Measurements from ENCODE around the gene CHMP1A.

The CHMP1A gene

DNA sequence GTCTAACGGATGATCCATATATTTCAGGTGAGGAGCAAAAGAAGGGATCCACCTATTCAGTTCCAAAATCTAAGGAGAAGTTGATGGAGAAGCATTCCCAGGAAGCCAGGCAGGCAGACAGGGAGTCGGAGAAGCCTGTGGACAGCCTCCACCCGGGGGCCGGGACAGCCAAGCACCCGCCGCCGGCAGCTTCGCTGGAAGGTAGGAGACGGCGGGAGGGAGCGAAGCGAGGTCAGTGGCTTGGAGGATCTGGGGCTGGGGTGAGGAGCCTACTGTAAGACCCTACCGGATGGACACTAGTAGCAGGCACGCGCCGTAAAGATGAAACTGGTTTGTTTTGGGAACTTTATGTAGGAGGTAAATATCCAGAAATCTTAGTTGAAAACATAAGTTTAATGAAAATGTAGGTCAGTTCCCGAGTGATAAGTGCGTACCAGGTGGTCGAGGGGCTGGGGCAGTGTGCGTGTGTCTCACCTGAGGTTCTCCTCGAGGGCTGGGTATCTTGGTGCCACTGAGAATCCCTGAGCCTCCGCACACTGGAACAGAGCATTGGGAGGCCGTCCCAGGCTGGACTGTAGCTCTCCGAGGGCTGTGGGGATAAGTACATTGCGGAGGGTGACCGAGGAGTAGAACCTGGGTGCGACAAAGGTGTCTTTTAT lies 842 bp upstream of the CHMP1A start:
- no peaks in the 10 kb centered on the region for H3K27me3 ChIP-seq (ENCODE audit: control insufficient read depth, insufficient read depth, low read length, poor library complexity, severe bottlenecking)
- H3K27ac ChIP-seq (ENCODE audit: insufficient read depth, low read depth, low read length, poor library complexity, severe bottlenecking), result no peak overlapping the region
- H3K36me3 ChIP-seq (ENCODE audit: control insufficient read depth, insufficient read depth, low read length), result peaks cover 29% of the 10 kb centered on the region
- H3K4me1 ChIP-seq (ENCODE audit: control insufficient read depth, insufficient read depth, low read length), result peaks cover 5% of the 10 kb centered on the region
- H3K9me3 ChIP-seq (ENCODE audit: control insufficient read depth, low read length), result no peaks in the 10 kb centered on the region
- 24 to 26% methylated on average over 27 of the region's 27 CpGs for WGBS, 2 experiments
- H3K4me3 ChIP-seq (ENCODE audit: insufficient read depth, low read depth, low read length), result peak overlapping the region; percentile 95

DNA sequence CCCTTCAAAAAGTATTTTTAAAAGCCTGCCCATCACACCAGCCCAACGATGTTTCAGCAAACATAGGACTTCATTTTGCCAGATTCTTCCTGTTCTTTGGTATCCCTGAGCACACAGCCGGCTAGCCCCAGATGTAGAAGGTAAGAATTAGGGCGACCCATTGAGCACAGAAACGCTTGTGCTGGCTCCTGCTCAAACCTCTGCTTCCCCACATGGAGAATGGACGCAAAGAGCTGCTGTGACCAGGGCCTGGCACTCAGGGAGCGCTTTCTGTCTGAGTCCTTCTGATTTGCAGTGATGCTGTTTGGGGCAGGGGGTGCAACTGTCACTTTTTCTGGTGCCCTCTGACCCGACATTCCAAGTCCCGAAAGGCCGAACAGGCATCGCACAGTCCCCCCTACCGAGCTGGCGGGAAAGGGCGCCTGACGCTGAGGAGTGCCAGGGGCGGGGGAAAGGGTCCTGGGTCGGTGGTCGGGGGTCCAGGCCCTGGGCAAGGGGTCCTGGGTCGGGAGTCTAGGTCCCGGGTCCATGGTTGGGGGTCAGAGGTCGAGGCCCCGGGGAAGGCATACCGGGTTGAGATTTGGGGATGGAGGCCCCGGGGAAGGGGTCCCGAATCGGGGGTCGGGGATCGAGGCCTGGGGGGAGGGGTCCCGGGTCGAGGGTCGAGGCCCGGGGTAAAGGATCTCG lies 930 bp downstream of the CHMP1A start:
- Histone ChIP-seq H3K9me3 (ENCODE audit: control insufficient read depth, low read length) (no peaks in the 10 kb centered on the region), H3K27ac (ENCODE audit: insufficient read depth, low read depth, low read length, poor library complexity, severe bottlenecking) (no peak overlapping the region), H3K36me3 (ENCODE audit: control insufficient read depth, insufficient read depth, low read length) (peaks cover 20% of the 10 kb centered on the region), H3K4me3 (ENCODE audit: insufficient read depth, low read depth, low read length) (peak overlapping the region; percentile 95), H3K27me3 (ENCODE audit: control insufficient read depth, insufficient read depth, low read length, poor library complexity, severe bottlenecking) (no peaks in the 10 kb centered on the region), H3K4me1 (ENCODE audit: control insufficient read depth, insufficient read depth, low read length) (peaks cover 5% of the 10 kb centered on the region)
- 37% methylated on average over 32 of the region's 32 CpGs for WGBS, 2 experiments

DNA sequence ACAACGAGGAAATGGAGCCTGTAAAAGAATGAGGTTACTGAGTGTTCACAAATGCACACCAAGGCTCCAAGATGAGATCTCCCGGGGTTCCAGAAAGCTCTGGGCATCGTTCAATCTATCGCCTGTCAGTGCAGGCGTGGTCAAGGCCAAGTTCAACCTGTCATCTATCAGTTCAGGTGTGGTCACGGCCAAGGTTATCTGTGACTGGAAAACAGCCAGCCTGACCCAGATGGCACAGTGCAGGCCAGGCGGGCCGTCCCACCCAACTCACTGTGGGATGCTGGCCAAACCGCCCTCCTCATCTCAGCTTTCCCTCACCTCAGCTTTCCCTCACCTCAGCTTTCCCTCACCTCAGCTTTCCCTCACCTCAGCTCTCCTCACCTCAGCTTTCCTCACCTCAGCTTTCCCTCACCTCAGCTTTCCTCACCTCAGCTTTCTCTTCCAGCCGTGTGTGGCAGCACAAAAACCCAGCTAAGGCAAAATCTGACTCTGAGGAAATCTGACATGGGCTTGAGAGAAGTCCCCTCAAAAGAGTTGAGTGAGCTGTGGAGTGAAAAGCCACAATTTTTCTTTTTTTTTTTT lies 2.4 kb downstream of the CHMP1A start:
- H3K27ac ChIP-seq (ENCODE audit: insufficient read depth, low read depth, low read length, poor library complexity, severe bottlenecking), result no peak overlapping the region
- H3K27me3 ChIP-seq (ENCODE audit: control insufficient read depth, insufficient read depth, low read length, poor library complexity, severe bottlenecking), result no peaks in the 10 kb centered on the region
- H3K4me1 ChIP-seq (ENCODE audit: control insufficient read depth, insufficient read depth, low read length), result peaks cover 5% of the 10 kb centered on the region
- H3K4me3 ChIP-seq (ENCODE audit: insufficient read depth, low read depth, low read length), result no peak overlapping the region
- WGBS, 2 experiments, result 94 to 96% methylated on average over 10 of the region's 10 CpGs
- peaks cover 7% of the 10 kb centered on the region for H3K36me3 ChIP-seq (ENCODE audit: control insufficient read depth, insufficient read depth, low read length)
- H3K9me3 ChIP-seq (ENCODE audit: control insufficient read depth, low read length), result no peaks in the 10 kb centered on the region

DNA sequence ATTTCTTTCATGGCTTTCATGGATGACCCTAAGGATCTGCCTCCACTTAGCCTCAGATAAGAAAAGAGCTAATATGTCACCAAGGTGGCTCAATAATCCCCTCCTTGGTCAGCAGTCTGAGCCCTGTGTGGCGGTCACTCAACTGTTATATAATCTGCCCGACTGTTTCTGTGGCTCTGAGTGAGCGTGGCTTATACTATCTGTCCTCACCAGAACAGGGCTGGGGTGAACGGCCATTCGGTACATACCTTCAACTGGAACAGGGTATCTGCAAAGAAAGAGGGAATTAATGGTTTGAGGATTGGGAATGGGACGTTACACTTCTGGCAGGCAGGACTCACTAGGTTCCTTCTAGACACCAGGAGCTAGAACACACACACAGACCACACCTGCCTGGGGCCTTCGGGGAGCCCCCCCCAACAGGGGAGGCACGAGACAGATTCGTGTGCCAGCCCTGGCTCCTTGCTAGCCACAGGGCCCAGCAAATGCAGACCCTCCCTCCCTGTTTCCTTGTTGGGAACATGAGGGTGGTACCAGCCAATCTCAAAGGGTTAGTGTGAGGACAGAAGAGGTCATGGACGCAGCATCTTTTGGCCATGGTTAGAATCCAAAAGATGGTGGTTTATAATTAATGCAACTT lies 3.7 kb downstream of the CHMP1A start:
- peaks cover 5% of the 10 kb centered on the region for H3K4me1 ChIP-seq (ENCODE audit: control insufficient read depth, insufficient read depth, low read length)
- H3K36me3 ChIP-seq (ENCODE audit: control insufficient read depth, insufficient read depth, low read length), result no peaks in the 10 kb centered on the region
- no peak overlapping the region for H3K27ac ChIP-seq (ENCODE audit: insufficient read depth, low read depth, low read length, poor library complexity, severe bottlenecking)
- no peaks in the 10 kb centered on the region for H3K9me3 ChIP-seq (ENCODE audit: control insufficient read depth, low read length)
- H3K4me3 ChIP-seq (ENCODE audit: insufficient read depth, low read depth, low read length), result no peak overlapping the region
- no peaks in the 10 kb centered on the region for H3K27me3 ChIP-seq (ENCODE audit: control insufficient read depth, insufficient read depth, low read length, poor library complexity, severe bottlenecking)
- WGBS, 2 experiments, result 95% methylated on average over 10 of the region's 10 CpGs

DNA sequence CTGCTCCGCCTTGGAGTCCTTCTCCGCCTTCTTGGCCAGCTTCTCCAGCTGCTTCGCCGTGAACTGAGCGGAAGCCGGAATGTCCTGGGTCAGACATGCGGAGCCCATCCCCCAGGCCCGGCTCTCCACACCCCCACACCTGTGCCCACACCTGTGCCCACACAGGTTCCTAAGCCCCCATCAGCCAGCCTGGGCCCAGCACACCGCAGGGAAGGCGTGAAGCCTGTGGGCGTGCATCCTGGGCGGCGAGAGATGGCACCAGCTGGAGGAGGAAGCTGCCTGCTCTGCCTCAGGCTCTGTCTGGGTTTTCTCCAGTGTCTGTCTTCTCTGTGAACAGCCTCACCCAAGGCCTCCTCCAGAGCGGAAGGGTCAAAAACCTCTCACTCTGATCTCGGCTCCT lies 5.9 kb downstream of the CHMP1A start:
- H3K4me3 ChIP-seq (ENCODE audit: insufficient read depth, low read depth, low read length), result no peak overlapping the region
- peaks cover under 1% of the 10 kb centered on the region for H3K36me3 ChIP-seq (ENCODE audit: control insufficient read depth, insufficient read depth, low read length)
- H3K27me3 ChIP-seq (ENCODE audit: control insufficient read depth, insufficient read depth, low read length, poor library complexity, severe bottlenecking), result no peaks in the 10 kb centered on the region
- 94 to 96% methylated on average over 15 of the region's 15 CpGs for WGBS, 2 experiments
- no peak overlapping the region for H3K27ac ChIP-seq (ENCODE audit: insufficient read depth, low read depth, low read length, poor library complexity, severe bottlenecking)
- peaks cover 3% of the 10 kb centered on the region for H3K4me1 ChIP-seq (ENCODE audit: control insufficient read depth, insufficient read depth, low read length)
- no peaks in the 10 kb centered on the region for H3K9me3 ChIP-seq (ENCODE audit: control insufficient read depth, low read length)

DNA sequence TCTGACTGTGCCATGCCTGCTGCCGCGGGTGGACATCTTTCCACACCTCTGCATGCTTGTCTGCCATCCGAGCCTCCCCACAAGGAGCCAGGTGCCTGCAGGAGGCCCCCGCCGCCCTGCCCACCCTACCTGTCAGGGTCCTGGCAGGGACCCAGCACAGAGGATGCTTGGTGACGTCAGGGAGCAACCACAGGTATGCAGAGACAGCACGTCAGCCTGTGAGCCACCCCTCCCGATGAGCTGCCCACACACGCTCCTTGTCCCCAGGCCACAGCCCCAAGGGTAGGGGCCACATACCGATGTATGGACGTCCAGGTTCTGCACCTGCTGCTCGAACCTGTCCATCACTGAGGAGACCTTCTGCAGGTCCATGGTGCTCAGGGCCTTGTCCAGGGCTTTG lies 10.6 kb downstream of the CHMP1A start:
- peaks cover 17% of the 10 kb centered on the region for H3K36me3 ChIP-seq (ENCODE audit: control insufficient read depth, insufficient read depth, low read length)
- 94 to 95% methylated on average over 12 of the region's 12 CpGs for WGBS, 2 experiments
- no peak overlapping the region for H3K27ac ChIP-seq (ENCODE audit: insufficient read depth, low read depth, low read length, poor library complexity, severe bottlenecking)
- H3K27me3 ChIP-seq (ENCODE audit: control insufficient read depth, insufficient read depth, low read length, poor library complexity, severe bottlenecking), result no peaks in the 10 kb centered on the region
- no peaks in the 10 kb centered on the region for H3K4me1 ChIP-seq (ENCODE audit: control insufficient read depth, insufficient read depth, low read length)
- H3K4me3 ChIP-seq (ENCODE audit: insufficient read depth, low read depth, low read length), result no peak overlapping the region
- H3K9me3 ChIP-seq (ENCODE audit: control insufficient read depth, low read length), result no peaks in the 10 kb centered on the region

DNA sequence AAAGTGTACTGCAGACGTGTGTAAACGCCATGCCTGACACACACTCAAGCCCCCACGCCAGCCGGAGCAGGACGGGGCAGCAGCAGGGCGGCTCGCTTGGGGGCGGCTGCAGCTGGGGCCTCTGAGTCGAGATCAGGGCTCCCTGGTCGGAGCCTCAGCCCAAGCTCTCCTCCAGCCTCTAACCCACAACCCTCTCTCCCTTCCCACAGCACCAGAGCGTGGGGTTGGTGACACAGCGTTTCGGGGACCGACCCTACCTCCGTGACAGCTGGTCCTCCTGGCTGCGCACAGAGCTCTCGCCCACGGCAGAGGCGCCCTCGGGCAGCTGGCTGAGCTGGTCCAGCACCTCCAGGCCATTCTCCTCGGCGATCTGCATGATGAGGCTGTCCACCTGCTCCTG lies 11.2 kb downstream of the CHMP1A start:
- H3K27me3 ChIP-seq (ENCODE audit: control insufficient read depth, insufficient read depth, low read length, poor library complexity, severe bottlenecking), result no peaks in the 10 kb centered on the region
- H3K27ac ChIP-seq (ENCODE audit: insufficient read depth, low read depth, low read length, poor library complexity, severe bottlenecking), result no peak overlapping the region
- H3K4me1 ChIP-seq (ENCODE audit: control insufficient read depth, insufficient read depth, low read length), result no peaks in the 10 kb centered on the region
- WGBS, 2 experiments, result 94 to 96% methylated on average over 22 of the region's 22 CpGs
- no peak overlapping the region for H3K4me3 ChIP-seq (ENCODE audit: insufficient read depth, low read depth, low read length)
- H3K36me3 ChIP-seq (ENCODE audit: control insufficient read depth, insufficient read depth, low read length), result peaks cover 17% of the 10 kb centered on the region
- H3K9me3 ChIP-seq (ENCODE audit: control insufficient read depth, low read length), result no peaks in the 10 kb centered on the region

DNA sequence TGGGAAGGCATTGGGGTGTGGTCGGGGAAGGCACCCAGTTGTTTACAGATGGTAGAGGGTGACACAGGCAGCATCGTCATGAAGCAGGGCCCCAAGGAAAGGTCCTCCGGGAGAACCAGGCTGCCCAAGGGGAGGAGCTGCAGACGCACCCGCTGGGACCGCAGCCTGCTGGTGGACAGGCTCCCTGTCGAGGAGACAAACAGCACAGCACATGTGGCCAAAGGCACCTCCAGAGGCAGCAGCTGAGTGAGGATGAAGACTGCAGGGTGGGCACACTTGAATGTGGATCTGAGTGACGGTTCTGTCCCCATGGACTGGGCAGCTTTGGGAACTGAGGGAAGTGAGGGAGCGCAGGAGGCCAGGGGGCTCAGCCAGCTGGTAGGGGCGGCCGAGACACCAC lies 12.4 kb downstream of the CHMP1A start:
- 95% methylated on average over 11 of the region's 11 CpGs for WGBS, 2 experiments
- no peak overlapping the region for H3K4me3 ChIP-seq (ENCODE audit: insufficient read depth, low read depth, low read length)
- H3K9me3 ChIP-seq (ENCODE audit: control insufficient read depth, low read length), result no peaks in the 10 kb centered on the region
- H3K27ac ChIP-seq (ENCODE audit: insufficient read depth, low read depth, low read length, poor library complexity, severe bottlenecking), result no peak overlapping the region
- H3K36me3 ChIP-seq (ENCODE audit: control insufficient read depth, insufficient read depth, low read length), result peaks cover 17% of the 10 kb centered on the region
- no peaks in the 10 kb centered on the region for H3K27me3 ChIP-seq (ENCODE audit: control insufficient read depth, insufficient read depth, low read length, poor library complexity, severe bottlenecking)
- H3K4me1 ChIP-seq (ENCODE audit: control insufficient read depth, insufficient read depth, low read length), result no peaks in the 10 kb centered on the region

DNA sequence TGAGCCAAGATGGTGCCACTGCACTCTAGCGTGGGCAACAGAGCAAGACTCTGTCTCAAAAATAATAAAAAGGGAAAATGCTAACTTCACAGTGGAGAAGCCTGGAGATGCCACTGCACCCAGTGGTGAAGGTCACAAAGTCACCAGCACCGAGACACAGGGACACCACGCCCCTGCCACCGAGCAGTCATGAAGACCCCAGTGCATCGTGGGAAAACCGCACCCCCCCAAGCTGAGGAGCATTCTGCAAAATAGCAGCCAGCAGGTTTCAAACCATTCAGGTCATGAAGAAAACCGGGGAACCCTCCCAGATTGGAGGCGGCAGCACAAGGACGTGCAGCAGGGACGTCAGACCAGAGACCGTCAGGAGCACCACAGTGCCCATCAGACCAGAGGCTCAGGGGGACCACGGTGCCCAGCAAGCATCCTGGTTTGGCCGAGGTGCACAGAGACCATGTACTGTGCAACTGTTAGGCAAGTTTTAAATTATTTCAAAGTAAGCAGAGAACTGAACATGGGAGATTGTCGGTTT lies 13.7 kb downstream of the CHMP1A start:
- Histone ChIP-seq H3K27me3 (ENCODE audit: control insufficient read depth, insufficient read depth, low read length, poor library complexity, severe bottlenecking) (no peaks in the 10 kb centered on the region), H3K4me1 (ENCODE audit: control insufficient read depth, insufficient read depth, low read length) (no peaks in the 10 kb centered on the region), H3K4me3 (ENCODE audit: insufficient read depth, low read depth, low read length) (no peak overlapping the region), H3K9me3 (ENCODE audit: control insufficient read depth, low read length) (no peaks in the 10 kb centered on the region), H3K36me3 (ENCODE audit: control insufficient read depth, insufficient read depth, low read length) (peaks cover 17% of the 10 kb centered on the region), H3K27ac (ENCODE audit: insufficient read depth, low read depth, low read length, poor library complexity, severe bottlenecking) (no peak overlapping the region)
- 92 to 94% methylated on average over 14 of the region's 14 CpGs for WGBS, 2 experiments

DNA sequence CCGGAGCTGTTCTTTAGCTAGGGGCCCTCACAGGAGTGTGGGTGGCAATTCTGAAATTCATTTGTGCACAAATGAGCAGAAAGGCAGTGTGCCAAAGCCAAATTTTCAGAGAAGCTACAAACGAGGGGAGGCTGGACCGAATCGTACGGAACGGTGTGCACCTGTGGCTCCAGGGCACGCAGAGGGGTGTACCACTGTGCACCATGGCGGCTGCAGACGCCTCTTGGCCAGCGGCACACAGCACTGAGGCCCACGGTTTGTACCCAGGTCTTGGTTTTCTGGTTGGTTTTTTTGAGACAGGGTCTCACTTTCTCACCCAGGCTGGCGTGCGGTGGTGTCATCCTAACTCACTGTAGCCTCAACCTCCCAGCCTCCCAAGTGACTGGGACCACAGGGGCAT lies 14.9 kb downstream of the CHMP1A start:
- peaks cover 17% of the 10 kb centered on the region for H3K36me3 ChIP-seq (ENCODE audit: control insufficient read depth, insufficient read depth, low read length)
- no peaks in the 10 kb centered on the region for H3K4me1 ChIP-seq (ENCODE audit: control insufficient read depth, insufficient read depth, low read length)
- WGBS, 2 experiments, result 90 to 92% methylated on average over 13 of the region's 13 CpGs
- H3K9me3 ChIP-seq (ENCODE audit: control insufficient read depth, low read length), result no peaks in the 10 kb centered on the region
- H3K27ac ChIP-seq (ENCODE audit: insufficient read depth, low read depth, low read length, poor library complexity, severe bottlenecking), result no peak overlapping the region
- no peak overlapping the region for H3K4me3 ChIP-seq (ENCODE audit: insufficient read depth, low read depth, low read length)
- H3K27me3 ChIP-seq (ENCODE audit: control insufficient read depth, insufficient read depth, low read length, poor library complexity, severe bottlenecking), result no peaks in the 10 kb centered on the region

Data from ectodermal cell (in vitro differentiated cells).